SU-DHL-6 (cell line): Measurements from ENCODE around the gene ATG101.

Experiments used
- H2AFZ ChIP-seq: fragments of 200-600 bp; sonication (generic); 2 replicates; pipeline ENCODE4 v1.6.1; 2014; ENCODE audit warnings: low read depth, mild to moderate bottlenecking, moderate library complexity, mixed read lengths, antibody characterized with exemption, low read length; ENCODE audit not compliant: severe bottlenecking
- H3F3A ChIP-seq: fragments of 200-600 bp; shearing (Covaris generic); 2 replicates; pipeline ENCODE4 v1.6.0; 2016; ENCODE audit warnings: antibody characterized with exemption, mild to moderate bottlenecking; ENCODE audit not compliant: insufficient read depth
- H3K27ac ChIP-seq: fragments of 200-600 bp; sonication (generic); 2 replicates; pipeline ENCODE4 v1.5.1; 2016; ENCODE audit warnings: low read depth, mild to moderate bottlenecking, low read length, moderate library complexity, mixed read lengths
- H3K27me3 ChIP-seq: fragments of 200-600 bp; sonication (generic), shearing (Covaris generic); 2 replicates; pipeline ENCODE4 v1.6.0; 2014; ENCODE audit warnings: mild to moderate bottlenecking, low read length
- H3K36me3 ChIP-seq: fragments of 200-600 bp; sonication (generic); 2 replicates; pipeline ENCODE4 v1.6.1; 2014; ENCODE audit warnings: mild to moderate bottlenecking, low read length, mixed read lengths
- H3K4me2 ChIP-seq: fragments of 300-600, 200-600 bp; shearing (Covaris generic), sonication (generic); 2 replicates; pipeline ENCODE4 v1.6.0; 2014; ENCODE audit warnings: low read length, low read depth, mild to moderate bottlenecking; ENCODE audit not compliant: poor library complexity, severe bottlenecking
- H3K4me3 ChIP-seq: fragments of 200-600 bp; sonication (generic); 2 replicates; pipeline ENCODE4 v1.5.1; 2014; ENCODE audit warnings: antibody characterized with exemption, low read length, mild to moderate bottlenecking, mixed read lengths; ENCODE audit not compliant: insufficient read depth, poor library complexity, severe bottlenecking
- H3K79me2 ChIP-seq: fragments of 200-600 bp; sonication (generic); 2 replicates; pipeline ENCODE4 v1.6.1; 2014; ENCODE audit warnings: mild to moderate bottlenecking, low read length, moderate library complexity; ENCODE audit not compliant: insufficient read depth
- H3K9ac ChIP-seq: fragments of 200-600 bp; sonication (generic); 2 replicates; pipeline ENCODE4 v1.7.0; 2014; ENCODE audit warnings: mild to moderate bottlenecking, low read length
- H3K9me2 ChIP-seq: fragments of 200-600 bp; sonication (generic); replicated peaks from 2 replicates; pipeline ENCODE4 v1.6.1; 2014; ENCODE audit warnings: low read length; ENCODE audit not compliant: insufficient read depth
- H3K9me3 ChIP-seq: fragments of 200-600 bp; sonication (generic); 2 replicates; pipeline ENCODE4 v1.6.1; 2014; ENCODE audit warnings: low read length, mixed read lengths; ENCODE audit not compliant: insufficient read depth
- H4K20me1 ChIP-seq: fragments of 200-600 bp; sonication (generic); 2 replicates; pipeline ENCODE4 v1.6.1; 2014; ENCODE audit warnings: low read depth, mild to moderate bottlenecking, antibody characterized with exemption, low read length, moderate library complexity, mixed read lengths
- EZH2phosphoT487 ChIP-seq: fragments of 200-600 bp; sonication (generic), shearing (Covaris generic); conservative IDR thresholded peaks from 2 replicates; pipeline ENCODE4 v1.6.1; 2018; ENCODE audit warnings: mild to moderate bottlenecking, antibody characterized with exemption, low read length, moderate library complexity, mixed read lengths
- TF ChIP-seq, protein P1 (sequence below): fragments of 200-600 bp; sonication (generic); IDR thresholded peaks from one replicate; pipeline ENCODE4 v1.5.1; 2017; ENCODE audit warnings: antibody characterized with exemption, mild to moderate bottlenecking, low read length, moderate library complexity; ENCODE audit not compliant: insufficient read depth, poor library complexity, severe bottlenecking

ATG101 gene

GRCh38 chr12:52041695-52042123, 28.1 kb upstream of the ATG101 start:
- Histone ChIP-seq H2AFZ (no peak overlapping the region), H3K27ac (no peak overlapping the region)

DNA sequence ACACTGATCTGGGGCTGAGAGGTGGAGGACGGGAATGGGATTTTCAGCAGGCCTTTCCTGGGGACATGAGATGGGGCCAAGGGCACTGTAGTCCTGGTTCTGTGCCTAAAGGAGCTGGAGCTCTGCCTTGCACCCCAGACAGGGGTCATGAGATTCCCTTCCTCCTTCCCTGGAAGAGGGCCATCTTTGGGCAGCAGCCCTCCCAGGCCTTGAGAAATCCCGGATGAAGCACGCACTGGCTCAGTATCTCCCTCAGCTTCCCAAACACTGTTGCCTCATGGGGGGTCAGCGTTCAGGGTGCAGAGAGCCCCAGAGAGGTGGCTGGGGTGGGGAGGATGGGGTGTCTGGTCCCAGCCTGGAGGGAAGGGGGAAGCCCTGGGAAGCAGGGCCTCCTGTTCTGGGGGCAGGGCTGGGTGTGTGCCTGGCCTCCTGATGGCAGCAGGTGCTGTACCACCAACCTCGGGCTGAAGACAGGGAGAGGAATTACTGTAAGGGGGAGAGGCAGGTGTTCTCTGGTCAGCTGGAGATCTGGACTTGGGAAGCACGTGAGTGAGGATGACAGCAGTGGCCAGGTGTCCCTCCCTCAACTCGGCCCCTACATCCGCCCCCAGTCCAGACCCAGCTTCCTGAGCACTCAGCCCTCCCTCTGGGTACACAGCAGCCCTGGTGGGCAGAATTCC, 26.9 kb upstream of the ATG101 start:
- no peak overlapping the region for H3K4me3 ChIP-seq
- no peak overlapping the region for H3K27ac ChIP-seq
- no peaks in the 10 kb centered on the region for H4K20me1 ChIP-seq
- no peaks in the 10 kb centered on the region for H3K9me2 ChIP-seq
- no peaks in the 10 kb centered on the region for H3K36me3 ChIP-seq
- no peaks in the 10 kb centered on the region for H3K79me2 ChIP-seq
- no peak for TF ChIP-seq EZH2phosphoT487
- TF ChIP-seq, protein P1, sequence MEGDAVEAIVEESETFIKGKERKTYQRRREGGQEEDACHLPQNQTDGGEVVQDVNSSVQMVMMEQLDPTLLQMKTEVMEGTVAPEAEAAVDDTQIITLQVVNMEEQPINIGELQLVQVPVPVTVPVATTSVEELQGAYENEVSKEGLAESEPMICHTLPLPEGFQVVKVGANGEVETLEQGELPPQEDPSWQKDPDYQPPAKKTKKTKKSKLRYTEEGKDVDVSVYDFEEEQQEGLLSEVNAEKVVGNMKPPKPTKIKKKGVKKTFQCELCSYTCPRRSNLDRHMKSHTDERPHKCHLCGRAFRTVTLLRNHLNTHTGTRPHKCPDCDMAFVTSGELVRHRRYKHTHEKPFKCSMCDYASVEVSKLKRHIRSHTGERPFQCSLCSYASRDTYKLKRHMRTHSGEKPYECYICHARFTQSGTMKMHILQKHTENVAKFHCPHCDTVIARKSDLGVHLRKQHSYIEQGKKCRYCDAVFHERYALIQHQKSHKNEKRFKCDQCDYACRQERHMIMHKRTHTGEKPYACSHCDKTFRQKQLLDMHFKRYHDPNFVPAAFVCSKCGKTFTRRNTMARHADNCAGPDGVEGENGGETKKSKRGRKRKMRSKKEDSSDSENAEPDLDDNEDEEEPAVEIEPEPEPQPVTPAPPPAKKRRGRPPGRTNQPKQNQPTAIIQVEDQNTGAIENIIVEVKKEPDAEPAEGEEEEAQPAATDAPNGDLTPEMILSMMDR = no peak
- H3K9me3 ChIP-seq = no peaks in the 10 kb centered on the region
- H2AFZ ChIP-seq = no peak overlapping the region
- H3K27me3 ChIP-seq = no peaks in the 10 kb centered on the region
- H3K9ac ChIP-seq = peak overlapping the region; percentile 36; the same call in 1 of the 2 replicates
- no peaks in the 10 kb centered on the region for H3F3A ChIP-seq
- H3K4me2 ChIP-seq = peak overlapping the region; percentile 42

More at GRCh38 chr12:52041695-52042123, 28.1 kb upstream of the ATG101 start:
- Histone ChIP-seq H3K9me3 (no peaks in the 10 kb centered on the region), H3K4me2 (peak overlapping the region; percentile 42), H3K9ac (peak overlapping the region; percentile 36; the same call in 1 of the 2 replicates), H3K9me2 (no peaks in the 10 kb centered on the region), H4K20me1 (no peaks in the 10 kb centered on the region), H3F3A (0 out of 2 replicates have a peak, but pooled peaks cover under 1% of the 10 kb centered on the region), H3K36me3 (no peaks in the 10 kb centered on the region), H3K79me2 (no peaks in the 10 kb centered on the region), H3K27me3 (no peaks in the 10 kb centered on the region), H3K4me3 (peak overlapping the region; percentile 12)
- no peak for TF ChIP-seq EZH2phosphoT487
- TF ChIP-seq, protein P1 = peak; percentile 34

- no peak overlapping the region for H3K4me2 ChIP-seq
- H3K36me3 ChIP-seq = no peaks in the 10 kb centered on the region
- H3K79me2 ChIP-seq = no peaks in the 10 kb centered on the region
- no peaks in the 10 kb centered on the region for H3F3A ChIP-seq
- no peak overlapping the region for H2AFZ ChIP-seq
- no peaks in the 10 kb centered on the region for H3K27me3 ChIP-seq
- H3K4me3 ChIP-seq = no peak overlapping the region
- H3K27ac ChIP-seq = no peak overlapping the region
- no peaks in the 10 kb centered on the region for H4K20me1 ChIP-seq
- no peaks in the 10 kb centered on the region for H3K9me3 ChIP-seq
- no peak for TF ChIP-seq EZH2phosphoT487
- TF ChIP-seq, protein P1 = no peak
- H3K9me2 ChIP-seq = no peaks in the 10 kb centered on the region
- no peak overlapping the region for H3K9ac ChIP-seq
These were observed 26.2 kb upstream of the ATG101 start for GRCh38 chr12:52043386-52044212.
